Measurements from ENCODE around the gene TMCC1. TPM values are rescaled to one million over a fixed set of nuclear protein-coding genes. Genes with fewer than 3 reads are reported as not detected.

Gene TMCC1
- total and polyA plus RNA-seq, 10 of the 15 experiments (the other 5 are each of a cell fraction or from before 2014, with no cell fraction given): 2.3 to 21.1 (median 8.4) TPM

GRCh38 chr3:129687586-129688125, 205.9 kb downstream of the TMCC1 start (continued):
- no peak for TF ChIP-seq ZBTB11 (CRISPR knock-in tag; IDR thresholded peaks at IDR 0.05)

- no peak for TF ChIP-seq YY1 (IDR thresholded peaks at IDR 0.05; ENCODE audit: low read depth, low read length)
These were observed 206.6 kb downstream of the TMCC1 start for GRCh38 chr3:129686941-129687340.

More at GRCh38 chr3:129686941-129687340, 206.6 kb downstream of the TMCC1 start:
- no peak for DNase-seq (ENCODE audit: low read depth, low spot score)
- Histone ChIP-seq H3K4me3 (no peak overlapping the region), H3K9me3 (replicated peaks; ENCODE audit: control insufficient read depth, insufficient read depth, low read length) (no peaks in the 10 kb centered on the region), H3K79me2 (ENCODE audit: control insufficient read depth, insufficient read depth, low read length) (no peaks in the 10 kb centered on the region), H3K9ac (ENCODE audit: control insufficient read depth, insufficient read depth, low read length) (no peak overlapping the region), H3K36me3 (ENCODE audit: control insufficient read depth in 2 of 2, insufficient read depth in 2 of 2, low read length in 1 of 2) (no peaks in the 10 kb centered on the region), H3K27me3 (replicated peaks in 1 of 2; ENCODE audit: control insufficient read depth in 2 of 2, insufficient read depth in 2 of 2, low read length in 1 of 2) (no peaks in the 10 kb centered on the region), H3K27ac (ENCODE audit: control insufficient read depth, insufficient read depth) (no peak overlapping the region), H4K20me1 (ENCODE audit: control insufficient read depth, insufficient read depth) (no peaks in the 10 kb centered on the region), H3K4me1 (ENCODE audit: control insufficient read depth, insufficient read depth, low read length) (no peaks in the 10 kb centered on the region), H3K4me2 (ENCODE audit: control insufficient read depth, insufficient read depth) (no peak overlapping the region), H2AFZ (ENCODE audit: control insufficient read depth, low read depth, low read length) (no peak overlapping the region)
- 94% methylated on average over 2 of the region's 2 CpGs for WGBS (ENCODE audit: insufficient coverage, insufficient replicate concordance, low lambda C conversion rate, missing lambda C conversion rate)
- no TSS peak for BruUV-seq (replicated peaks)
- intact Hi-C loops (cut with micrococcal nuclease; ENCODE audit: unreplicated experiment): no loop called here
- ATAC-seq: no peak
- FAIRE-seq: no peak
- in situ Hi-C loops (cut with MboI): no loop called here
- ChIA-PET CTCF (no interaction called here), POLR2A (no interaction called here), SMC1A (ENCODE audit: uncharacterized antibody, unreplicated experiment) (no interaction called here), RAD21 (ENCODE audit: unreplicated experiment) (no interaction called here)

All from GM12878 (cell line).